Measurements from ENCODE around the gene CPM.

- TF ChIP-seq CTCF (IDR thresholded peaks at IDR 0.05) (no peak), POLR2A (IDR thresholded peaks at IDR 0.05) (no peak)
Measured at GRCh38 chr12:68951652-68952051, 18.7 kb upstream of the CPM start.

Data from lower leg skin (tissue), 3 donors.